Effector CD8-positive, alpha-beta T cell (primary cell): Measurements from ENCODE around the gene INPP5A.
"Not testable (repeated sequence)": the region's sequence is repeated elsewhere in the genome, so short reads cannot be mapped to it uniquely, and the experiment has no call there.

Source experiments
- DNase-seq: peaks from one replicate; lab custom pipeline; 2025; lab: John Stamatoyannopoulos, UW

The INPP5A gene

DNA sequence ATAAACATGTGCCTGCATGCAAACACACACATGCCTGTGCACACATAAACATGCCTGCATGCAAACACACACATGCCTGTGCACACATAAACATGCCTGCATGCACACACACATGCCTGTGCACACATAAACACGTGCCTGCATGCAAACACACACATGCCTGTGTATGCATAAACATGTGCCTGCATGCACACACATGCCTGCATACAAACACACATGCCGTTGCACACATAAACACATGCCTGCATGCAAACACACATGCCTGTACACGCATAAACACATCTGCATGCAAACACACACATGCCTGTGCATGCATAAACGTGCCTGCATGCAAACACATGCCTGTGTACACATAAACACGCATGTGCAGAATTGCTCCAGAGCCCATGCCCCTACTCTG is 226.0 kb downstream of the INPP5A start:
- DNase-seq: no peak

DNA sequence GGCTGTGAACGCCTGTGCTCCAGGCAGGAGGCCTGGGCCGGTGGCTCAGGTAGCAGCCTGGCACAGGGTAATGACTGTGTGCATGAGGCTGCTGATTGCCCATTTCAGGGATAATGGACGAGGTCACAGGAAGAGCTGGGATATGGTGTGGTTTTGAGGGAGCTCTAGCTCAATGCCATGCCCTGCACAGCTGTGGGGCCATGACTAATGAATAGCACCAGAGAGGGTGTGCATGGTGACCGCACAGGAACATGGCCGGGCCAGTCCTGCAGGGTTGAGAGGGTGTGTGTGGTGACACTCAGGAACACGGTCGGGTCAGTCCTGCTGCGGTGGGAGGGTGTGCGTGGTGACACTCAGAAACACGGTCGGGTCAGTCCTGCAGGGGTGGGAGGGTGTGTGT is 226.5 kb downstream of the INPP5A start:
- no peak for DNase-seq

DNA sequence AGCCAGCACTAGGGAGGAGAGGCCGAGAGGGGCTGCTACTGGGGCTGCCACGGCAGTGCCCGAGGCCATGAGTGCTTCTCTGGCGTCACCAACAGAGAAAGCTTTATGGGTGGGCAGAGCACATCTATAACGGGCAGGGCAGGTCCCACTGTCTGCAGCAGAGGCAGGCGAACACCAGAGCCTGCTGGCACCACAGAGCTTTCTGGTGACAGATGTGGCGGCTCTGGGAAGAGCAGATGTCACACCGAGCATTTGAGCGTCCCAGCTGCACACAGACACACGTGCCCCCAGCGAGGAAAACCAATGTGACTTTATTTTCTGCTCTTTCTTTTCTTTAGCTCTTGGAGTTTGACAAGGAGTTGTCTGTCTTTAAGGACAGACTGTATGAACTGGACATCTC is 227.8 kb downstream of the INPP5A start:
- no peak for DNase-seq

DNA sequence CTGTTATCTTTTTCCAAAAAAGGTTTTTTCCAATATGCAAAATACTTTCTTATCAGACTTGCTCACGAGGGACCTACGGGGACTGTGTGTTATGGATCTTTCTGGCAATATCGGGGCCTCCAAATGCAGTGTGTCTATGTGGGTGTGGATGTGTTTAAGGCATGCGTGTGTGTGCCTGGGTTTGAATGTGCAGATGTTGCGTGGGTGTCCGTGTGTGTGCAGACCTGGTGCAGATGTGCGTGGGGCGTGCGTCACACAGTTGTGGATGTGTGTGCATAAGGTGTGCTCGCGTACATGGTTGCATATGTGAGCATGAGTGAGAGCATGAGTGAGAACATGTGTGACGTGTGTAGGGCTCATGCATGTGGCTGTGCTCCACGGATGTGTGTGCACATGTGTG is 228.7 kb downstream of the INPP5A start:
- DNase-seq: no peak

DNA sequence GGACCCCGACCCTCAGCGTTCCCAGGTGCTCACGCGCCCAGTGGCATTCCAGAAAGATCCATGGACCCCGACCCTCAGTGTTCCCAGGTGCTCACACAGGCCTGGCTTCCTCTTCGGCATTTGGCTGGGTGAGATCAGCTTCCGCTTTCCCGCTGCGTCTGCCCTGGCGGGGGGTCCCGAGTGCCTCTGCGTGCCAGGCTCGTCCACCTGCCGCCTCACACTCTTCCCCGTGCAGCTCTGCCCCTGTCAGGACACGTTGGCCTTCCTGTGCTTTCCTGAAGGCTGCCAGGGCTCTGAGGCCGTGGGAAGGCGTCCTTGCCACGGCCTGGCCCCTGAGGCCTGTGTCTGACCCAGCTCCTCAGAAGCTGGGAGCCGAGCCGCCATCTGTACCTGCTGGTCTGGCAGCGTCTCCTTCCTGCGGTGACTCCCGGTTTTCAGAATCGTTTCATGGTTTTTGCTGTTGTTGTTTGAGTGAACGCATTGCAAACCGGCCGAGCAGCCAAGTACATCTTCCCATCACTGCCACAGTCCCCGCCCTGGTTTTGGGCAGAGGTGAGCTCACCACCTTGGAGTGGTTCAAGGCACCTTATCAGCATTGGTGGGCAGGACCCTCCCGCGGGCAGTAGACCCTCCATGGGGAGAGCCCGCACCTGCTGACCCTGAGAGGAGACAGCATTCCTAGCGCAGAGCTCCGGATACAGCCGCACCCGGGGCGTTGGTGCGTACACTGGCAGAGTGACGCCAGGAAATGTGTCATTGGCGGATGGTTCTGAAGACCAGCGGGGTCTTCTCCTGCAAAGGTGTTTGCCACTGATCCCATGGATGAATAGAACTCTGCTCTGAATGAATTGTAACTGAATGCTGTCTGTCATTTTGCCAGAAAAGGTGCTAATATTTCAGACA is 231.0 kb downstream of the INPP5A start:
- DNase-seq: no peak

DNA sequence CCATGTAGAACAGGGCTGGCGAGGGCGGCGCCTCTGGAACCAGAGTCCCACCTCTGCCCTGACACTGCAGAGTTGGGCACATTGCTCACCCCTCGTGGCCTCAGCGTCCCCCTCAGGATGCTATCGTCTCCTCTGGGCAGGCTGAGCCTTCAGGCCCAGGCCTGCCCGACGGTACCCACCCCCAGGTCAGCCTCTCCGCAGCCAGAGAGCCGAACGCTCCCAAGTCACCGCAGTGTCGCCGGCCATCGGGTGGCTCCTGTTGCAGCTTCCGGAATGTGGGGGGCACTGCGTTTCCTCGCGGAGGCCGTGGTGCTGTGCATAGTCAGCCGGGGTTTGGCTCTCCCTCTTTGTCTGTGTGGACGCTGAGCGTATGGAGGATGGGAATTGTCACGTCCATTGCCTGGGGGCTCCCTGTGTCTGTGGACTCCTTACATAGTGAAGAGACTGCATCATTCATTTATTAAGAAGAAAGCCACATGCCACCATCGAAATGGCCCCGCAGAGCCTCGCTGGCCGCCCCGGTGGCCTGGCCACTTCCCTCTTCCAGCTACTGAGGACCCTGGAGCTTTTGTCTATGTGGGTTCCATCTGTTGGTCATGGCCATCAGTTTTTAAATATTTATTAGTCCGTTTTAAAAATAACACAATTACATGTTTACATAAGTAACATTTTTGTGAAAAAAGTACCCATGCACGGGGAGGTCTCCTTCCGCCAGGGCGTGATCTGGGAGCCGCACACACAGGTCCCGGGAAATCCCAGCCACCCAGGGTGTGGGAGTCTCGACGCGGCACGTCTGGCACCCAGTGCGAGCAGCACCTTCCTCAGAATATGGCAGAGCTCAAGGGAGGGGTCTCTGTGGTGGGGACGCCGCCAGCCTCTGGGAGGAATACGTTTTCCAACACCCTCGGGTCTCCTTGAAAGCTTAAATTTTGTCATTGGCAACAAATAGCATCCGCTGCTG is 232.8 kb downstream of the INPP5A start:
- DNase-seq: no peak

DNA sequence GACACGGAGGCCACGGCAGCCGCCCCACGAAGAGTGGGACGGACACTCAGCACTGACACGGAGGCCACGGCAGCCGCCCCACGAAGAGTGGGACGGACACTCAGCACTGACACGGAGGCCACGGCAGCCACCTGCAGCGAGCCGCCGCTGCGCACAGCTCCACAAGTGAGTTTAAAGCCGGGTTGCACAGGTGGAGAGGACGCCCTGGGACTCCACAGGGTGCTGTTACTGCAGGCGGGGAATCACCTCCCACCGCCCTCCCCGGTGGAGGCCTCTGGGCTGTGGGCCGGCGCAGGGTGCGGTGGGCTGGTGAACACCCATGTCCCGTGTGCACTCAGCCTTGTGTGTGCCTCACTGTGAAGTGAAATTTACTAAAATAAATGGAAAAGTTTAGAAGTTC is 235.2 kb downstream of the INPP5A start:
- DNase-seq: not testable (repeated sequence)

DNA sequence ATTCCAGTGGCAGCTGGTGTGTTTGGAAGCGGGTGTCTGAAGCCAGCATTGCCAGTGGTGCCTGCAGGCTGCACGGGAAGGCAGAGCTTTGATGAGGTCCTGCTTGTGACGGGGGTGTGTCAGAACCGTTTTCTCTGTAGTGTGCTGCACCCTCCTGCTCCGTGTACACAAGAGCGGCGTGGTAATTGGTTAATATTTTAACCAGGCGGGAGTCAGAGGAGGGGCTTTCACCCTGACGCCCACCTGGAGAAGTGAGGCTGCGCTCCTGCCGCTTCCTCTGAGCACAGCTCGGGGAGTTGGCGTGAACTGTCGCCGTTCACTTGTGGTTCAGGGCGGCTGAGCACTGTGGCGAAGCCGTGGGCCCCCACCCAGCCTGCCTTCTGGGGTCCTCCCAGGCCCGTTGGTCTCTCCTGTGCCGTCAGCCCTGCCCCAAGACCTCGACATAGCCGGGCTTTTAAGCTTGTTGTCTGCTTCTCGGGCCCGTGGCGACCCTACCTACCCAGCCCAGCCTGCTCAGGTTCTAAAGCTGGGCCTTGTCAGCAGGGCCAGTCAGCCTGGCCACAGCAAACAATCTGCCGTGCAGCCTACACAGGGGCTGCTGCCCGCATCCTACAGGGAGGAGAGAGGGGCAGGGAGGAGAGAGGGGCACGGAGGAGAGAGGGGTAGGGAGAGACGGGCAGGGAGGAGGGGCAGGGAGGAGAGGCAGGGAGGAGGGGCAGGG is 236.8 kb downstream of the INPP5A start:
- DNase-seq: no peak

DNA sequence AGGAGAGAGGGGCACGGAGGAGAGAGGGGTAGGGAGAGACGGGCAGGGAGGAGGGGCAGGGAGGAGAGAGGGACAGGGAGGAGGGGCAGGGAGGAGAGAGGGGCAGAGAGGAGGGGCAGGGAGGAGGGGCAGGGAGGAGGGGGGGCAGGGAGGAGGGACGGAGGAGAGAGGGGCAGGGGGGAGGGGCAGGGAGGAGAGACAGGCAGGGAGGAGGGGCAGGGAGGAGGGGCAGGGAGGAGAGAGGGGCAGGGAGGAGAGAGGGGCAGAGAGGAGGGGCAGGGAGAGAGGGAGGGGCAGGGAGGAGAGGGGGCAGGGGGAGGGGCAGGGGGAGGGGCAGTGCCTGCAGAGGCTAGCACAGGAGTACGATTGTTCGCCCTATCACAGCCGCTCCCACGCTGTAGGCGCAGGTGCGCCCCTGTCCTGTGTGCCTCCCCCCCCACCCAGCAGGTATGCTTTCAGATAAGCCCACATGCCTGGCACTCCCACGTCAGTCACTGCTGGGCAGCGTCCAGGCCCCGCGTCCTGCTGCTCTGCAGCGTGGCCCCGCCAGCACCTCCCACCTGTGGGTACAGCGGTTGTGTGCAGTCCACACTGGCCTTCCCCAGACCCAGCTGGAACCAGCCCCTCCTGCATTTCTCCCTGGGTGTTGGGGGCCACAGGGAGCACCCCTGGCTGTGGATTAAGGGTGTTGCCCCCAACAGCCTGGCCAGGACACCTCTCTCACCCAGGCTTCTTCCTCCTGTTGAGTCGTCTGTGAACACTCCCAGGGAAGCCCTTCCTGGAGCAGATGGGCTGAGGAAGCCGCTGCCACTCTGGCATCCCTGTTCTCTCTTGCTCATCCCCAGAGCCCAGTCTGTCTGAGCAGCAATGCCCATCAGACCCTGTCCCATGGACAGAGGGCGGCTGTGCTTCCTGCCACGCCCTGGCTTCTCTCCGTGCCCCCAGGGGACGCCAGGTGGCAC is 237.6 kb downstream of the INPP5A start:
- DNase-seq: no peak

DNA sequence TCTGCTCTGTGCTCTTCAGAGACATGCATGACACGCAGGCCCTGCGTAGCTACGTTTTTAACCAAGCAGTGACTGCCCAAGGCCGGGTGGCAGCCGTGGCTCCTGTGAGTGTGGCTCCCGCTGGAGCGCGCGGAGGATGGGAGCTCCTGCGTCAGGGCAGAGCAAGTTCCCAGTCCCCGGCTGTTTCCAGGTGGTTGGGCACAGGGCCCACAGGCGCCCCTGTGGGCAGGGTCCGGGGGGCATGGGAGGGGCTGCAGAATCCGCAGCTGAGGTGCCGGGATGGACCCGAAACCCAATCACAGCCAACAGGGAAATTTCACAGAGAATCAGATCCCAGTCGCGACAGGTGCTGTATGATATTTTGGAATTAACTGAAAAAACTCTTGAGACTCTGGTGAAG is 238.6 kb downstream of the INPP5A start:
- DNase-seq: no peak

DNA sequence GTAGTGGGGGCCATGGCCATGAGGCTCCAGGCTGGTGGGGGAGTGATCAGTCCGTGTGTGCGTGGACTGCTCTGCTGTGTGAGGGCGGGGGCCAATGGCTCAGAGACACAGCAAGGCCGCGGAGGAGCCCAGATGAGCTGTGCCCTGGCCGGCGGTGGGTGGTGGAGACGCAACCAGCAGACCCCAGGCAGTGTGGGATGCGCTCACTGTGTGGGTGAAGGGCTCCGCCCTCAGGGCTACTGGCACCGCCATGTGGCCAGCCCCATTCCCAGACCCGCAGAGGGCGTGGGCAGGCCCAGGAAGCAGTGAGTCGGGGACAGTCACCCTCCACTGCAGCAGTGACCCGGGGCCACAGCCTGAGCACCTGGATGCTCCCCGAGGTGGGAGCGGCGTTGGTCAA is 239.2 kb downstream of the INPP5A start:
- no peak for DNase-seq

DNA sequence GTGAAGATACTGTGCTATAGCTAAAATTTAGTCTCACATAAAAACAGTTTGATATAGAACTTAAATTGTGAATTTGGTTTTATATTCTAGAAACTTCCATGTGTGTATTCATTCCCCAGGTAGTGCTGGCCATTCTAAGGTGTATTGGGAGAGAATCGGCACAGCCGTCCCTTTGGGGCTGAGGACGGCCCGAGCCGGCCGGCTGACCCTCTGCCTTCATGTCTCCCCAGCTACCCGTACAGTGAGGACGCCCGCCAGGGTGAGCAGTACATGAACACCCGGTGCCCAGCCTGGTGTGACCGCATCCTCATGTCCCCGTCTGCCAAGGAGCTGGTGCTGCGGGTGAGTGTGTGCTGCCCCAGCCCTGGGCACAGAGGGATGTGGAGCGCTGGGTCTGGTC is 239.9 kb downstream of the INPP5A start:
- DNase-seq: no peak

DNA sequence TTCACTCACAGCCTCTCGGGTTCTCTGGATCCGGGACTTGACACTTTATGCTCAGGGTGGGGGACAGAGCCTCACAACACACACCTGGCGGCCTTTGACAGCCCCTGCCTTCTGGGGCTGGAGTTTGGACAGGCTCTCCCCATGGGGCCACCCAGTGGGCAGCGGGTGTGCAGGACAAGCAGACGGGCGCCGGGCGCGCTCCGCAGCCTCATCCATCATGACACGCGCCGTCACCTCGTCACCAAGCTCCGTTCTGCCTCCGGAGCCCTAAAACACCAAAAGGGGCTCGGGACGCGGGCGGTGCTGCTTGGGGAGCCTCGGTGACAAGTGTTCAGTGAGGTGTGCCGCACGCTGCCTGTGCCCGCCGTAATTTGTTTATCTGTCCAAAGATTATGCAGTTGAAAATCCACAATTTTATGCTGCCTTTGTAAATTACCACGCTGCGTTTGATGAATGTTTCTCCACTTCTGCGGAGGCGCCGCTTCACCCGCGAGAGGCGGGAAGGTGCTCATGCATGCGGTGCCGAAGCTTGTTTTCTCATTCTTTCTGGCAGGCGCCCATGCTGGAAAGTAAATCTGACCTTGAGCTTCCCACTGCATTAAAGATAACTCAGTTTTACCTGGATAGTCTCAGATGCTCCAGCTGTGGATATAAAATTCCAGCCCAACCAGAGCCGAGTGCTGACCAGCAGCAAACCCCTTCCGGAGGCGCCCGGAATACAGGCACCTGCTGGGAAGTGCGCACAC is 242.1 kb downstream of the INPP5A start:
- no peak for DNase-seq

DNA sequence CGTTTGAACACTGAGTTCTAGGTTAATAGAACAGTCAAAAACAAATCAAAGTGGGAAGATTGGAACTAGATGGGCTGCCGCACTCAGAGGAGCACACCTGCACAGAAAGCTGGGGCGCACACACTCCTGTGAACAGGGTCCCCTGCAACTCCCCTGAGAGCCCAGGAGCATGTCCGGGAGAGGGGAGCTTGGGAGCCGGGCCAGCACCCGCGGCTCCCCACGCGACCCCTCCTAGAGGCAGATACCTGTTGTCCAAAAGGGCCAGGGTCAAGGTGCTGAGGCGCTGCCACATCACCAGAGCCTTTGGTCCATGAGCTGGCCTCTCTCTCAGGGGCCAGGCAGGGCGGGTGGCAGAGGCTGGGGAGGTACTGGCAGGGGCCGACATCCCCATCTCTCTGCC is 242.8 kb downstream of the INPP5A start:
- DNase-seq: no peak

DNA sequence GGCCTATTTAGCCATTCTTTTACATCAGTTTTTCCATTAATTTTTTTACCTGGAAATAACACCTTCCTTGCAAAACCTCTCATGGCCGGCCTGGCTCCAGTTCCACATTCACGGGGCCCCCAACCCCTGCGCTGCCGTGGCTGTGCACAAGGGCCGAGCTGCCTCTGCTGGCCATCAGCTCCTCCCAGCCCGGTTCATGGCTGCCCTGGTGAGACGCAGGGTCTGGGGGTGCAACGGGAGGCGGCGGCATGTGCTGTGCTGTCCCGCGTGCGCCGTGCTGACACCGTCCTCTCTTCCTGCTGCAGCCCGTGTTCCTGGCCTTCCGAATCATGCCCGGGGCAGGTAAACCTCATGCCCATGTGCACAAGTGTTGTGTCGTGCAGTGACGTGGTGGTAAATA is 244.0 kb downstream of the INPP5A start:
- DNase-seq: no peak

DNA sequence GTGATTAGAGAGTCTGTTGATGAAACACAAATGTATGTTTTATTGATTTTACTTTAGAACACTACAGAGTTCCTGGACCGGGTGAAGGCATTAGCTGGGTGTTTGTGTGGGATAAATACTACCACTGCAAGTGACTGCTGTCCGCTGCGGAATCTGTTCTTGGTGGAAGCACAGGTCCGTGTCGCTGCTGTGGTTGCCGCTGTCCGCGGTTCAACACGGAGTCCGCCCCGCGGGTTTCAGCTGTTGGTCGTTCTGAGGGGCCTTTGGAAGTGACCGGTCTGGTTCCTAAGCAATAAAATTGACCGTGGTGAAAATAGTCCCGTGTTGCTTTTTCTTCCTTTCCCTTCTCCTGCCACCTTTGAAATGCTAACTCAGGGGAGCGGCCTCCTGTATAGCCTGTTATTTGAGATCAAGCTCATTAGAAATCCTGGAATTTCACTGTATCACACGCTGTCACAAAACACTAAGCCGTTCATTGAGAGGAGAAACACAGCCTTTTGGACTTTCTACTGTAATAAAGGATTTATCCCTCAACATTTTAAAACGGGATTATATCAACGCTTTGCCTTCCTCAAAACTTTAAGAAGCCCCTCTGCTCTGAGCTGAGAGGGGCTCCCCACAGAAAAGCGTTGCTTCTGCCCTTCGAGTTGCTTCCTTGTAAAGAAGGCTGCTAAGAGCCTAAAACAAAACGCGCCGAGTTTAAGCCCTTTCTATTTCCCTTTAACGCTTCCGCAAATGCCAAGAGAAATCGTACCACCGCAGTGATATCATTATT is 245.8 kb downstream of the INPP5A start:
- DNase-seq: no peak

DNA sequence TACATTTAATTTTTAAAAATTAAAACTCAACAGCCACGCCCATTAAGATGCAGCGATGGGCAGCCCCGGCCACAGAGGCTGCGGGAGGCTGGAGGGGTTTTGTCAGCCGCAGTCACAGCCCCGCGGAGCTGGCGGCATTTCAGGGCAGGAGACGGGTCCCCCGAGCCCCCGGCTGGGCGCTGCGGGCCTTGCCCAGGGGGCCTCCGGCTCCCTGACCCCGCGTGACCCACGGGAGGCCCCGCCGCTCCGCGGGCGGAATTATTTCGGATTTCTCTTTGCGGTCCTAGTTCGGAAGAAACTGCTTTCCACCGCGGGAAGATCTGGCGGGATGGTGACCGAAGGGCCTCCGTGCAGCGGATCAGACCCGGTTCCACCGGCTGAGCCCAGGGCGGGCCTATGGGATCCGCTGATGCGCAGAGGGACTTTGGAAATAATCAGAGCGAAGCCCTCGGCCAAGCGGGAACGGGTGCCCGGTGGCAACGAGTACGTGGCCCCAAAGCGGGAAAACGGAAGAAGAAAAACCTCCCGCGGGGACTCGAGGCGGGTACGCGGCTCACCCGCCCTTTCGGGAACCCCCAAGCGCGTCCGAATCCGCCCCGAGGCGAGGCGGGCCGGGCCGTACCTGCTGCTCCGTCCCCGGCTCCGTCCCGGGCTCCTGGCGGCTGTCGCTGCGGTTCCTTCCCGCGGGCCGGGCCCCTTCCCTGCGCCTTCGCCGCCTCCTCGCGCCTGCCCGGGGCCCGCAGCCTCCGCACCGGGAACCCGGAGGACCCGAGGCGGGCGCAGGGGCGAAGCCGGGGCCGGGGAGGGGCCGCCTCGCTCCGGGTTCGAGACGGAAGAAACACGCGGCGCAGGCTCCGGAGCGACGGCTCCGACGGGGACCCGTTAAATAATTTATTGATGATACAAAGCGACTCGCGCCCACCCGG is 246.6 kb downstream of the INPP5A start:
- no peak for DNase-seq
